Measurements from ENCODE around the gene KLHL35.

DNA sequence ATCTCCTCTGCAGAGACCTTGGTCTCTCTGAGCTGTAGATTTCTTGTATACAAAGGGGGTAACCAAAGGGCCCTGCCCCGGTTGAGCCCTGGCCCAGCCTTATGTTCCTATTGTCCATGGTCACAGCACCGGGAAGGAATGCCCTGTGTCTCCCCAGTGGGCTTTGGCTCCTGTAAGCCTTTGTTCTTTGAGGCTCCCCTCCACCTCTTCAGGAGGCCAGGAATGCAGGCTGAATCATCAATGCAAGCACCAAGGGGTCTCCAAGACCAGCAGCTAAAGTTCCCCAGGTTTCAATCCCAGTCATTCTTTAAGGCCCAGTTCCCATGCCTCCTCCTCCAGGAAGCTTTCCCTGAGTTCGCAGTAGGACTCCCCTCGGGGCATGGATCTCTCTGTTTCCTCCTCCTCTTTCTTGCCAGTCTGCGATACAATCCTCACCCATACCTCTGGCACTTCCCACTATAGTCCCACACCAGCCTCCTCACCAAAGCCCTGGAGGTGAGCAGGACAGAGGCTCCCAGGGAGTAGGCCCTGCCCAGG, 29.2 kb upstream of the KLHL35 start:
- TF ChIP-seq EZH2 (IDR thresholded peaks at IDR 0.05; ENCODE audit: insufficient read depth, poor library complexity, severe bottlenecking): no peak
- no peak for TF ChIP-seq EZH2phosphoT487 (IDR thresholded peaks at IDR 0.05; ENCODE audit: insufficient read depth, low read depth)

Measured in GM23248 (cell line).